HL-60 (cell line): ENCODE data around the gene TMEM131L.
"Not testable (repeated sequence)": the region's sequence is repeated elsewhere in the genome, so short reads cannot be mapped to it uniquely, and the experiment has no call there.

Experiments
- DNase-seq, 2 experiments: peaks; one replicate each; pipeline ENCODE4 v3.0.0-alpha.2; 2010 to 2020; ENCODE audit warnings: low read depth in 1 of 2, low spot score in 1 of 2
- H3K27ac ChIP-seq: fragments of 250-450 bp; sonication (Bioruptor Pico); replicated peaks from 2 replicates; pipeline ENCODE4 v1.5.1; 2020; ENCODE audit warnings: mild to moderate bottlenecking, moderate library complexity
- H3K27me3 ChIP-seq: fragments of 250-450 bp; sonication (Bioruptor Pico); 2 replicates; pipeline ENCODE4 v1.5.1; 2021; ENCODE audit warnings: mild to moderate bottlenecking, moderate library complexity; ENCODE audit not compliant: insufficient read depth, poor library complexity, severe bottlenecking
- H3K4me3 ChIP-seq: replicated peaks from 2 replicates; pipeline ENCODE4 v1.5.1; 2011; ENCODE audit warnings: mild to moderate bottlenecking, control low read depth, low read length; ENCODE audit not compliant: insufficient read depth
- GABPA ChIP-seq: IDR thresholded peaks from 2 replicates; pipeline ENCODE4 v1.6.1; 2012; ENCODE audit warnings: low read depth
- POLR2AphosphoS5 ChIP-seq: IDR thresholded peaks from 2 replicates; pipeline ENCODE4 v1.6.1; 2012; ENCODE audit warnings: low read depth
- SPI1 ChIP-seq: IDR thresholded peaks from 2 replicates; pipeline ENCODE4 v1.6.1; 2012; ENCODE audit warnings: low read depth, mild to moderate bottlenecking, borderline replicate concordance
- TF ChIP-seq, protein P1 (sequence below): IDR thresholded peaks from one replicate; pipeline ENCODE4 v1.5.1; 2011; ENCODE audit warnings: low read length, control low read depth, inconsistent platforms; ENCODE audit not compliant: insufficient read depth
- TF ChIP-seq, protein P2 (sequence below): IDR thresholded peaks from 2 replicates; pipeline ENCODE4 v1.6.1; 2012; ENCODE audit warnings: low read depth; ENCODE audit not compliant: insufficient replicate concordance

Gene TMEM131L

DNA sequence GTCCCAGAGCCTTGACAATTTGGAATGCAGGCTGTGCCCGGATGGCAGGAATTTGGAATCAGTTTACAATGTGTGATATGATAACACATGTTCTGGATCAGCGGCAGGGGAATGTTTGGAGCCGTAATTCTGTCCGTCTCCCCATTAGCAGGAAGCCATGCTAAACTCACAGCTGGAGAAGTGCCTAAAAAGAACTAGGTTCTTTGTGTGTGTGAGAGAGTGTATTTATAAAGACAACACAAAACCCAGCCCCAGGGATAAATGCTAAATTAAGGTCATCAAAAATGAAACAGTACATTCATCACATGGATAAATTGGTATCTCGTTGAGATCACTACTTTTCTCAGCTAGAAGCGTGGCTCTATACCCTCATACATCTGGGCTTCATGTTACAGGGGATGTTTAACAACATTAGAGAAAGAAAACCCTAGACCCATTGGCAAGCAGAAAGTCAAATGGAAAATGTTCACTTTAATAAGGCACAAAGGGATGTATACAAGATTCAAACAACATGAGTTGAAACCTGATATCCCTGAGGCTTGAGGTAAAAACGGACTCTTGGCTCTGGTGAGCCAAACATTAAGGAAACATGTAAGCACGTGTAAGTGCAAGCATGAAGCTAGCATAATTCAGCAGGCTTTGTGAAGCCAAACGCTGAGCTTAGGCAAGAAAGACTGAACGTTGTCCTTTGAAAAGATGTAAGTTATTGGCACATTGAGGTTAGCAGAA, 18.0 kb upstream of the TMEM131L start:
- H3K4me3 ChIP-seq, result no peak overlapping the region
- DNase-seq, result no peak
- H3K27me3 ChIP-seq, result no peaks in the 10 kb centered on the region
- TF ChIP-seq, protein P1, sequence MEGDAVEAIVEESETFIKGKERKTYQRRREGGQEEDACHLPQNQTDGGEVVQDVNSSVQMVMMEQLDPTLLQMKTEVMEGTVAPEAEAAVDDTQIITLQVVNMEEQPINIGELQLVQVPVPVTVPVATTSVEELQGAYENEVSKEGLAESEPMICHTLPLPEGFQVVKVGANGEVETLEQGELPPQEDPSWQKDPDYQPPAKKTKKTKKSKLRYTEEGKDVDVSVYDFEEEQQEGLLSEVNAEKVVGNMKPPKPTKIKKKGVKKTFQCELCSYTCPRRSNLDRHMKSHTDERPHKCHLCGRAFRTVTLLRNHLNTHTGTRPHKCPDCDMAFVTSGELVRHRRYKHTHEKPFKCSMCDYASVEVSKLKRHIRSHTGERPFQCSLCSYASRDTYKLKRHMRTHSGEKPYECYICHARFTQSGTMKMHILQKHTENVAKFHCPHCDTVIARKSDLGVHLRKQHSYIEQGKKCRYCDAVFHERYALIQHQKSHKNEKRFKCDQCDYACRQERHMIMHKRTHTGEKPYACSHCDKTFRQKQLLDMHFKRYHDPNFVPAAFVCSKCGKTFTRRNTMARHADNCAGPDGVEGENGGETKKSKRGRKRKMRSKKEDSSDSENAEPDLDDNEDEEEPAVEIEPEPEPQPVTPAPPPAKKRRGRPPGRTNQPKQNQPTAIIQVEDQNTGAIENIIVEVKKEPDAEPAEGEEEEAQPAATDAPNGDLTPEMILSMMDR, result no peak
- TF ChIP-seq, protein P2, sequence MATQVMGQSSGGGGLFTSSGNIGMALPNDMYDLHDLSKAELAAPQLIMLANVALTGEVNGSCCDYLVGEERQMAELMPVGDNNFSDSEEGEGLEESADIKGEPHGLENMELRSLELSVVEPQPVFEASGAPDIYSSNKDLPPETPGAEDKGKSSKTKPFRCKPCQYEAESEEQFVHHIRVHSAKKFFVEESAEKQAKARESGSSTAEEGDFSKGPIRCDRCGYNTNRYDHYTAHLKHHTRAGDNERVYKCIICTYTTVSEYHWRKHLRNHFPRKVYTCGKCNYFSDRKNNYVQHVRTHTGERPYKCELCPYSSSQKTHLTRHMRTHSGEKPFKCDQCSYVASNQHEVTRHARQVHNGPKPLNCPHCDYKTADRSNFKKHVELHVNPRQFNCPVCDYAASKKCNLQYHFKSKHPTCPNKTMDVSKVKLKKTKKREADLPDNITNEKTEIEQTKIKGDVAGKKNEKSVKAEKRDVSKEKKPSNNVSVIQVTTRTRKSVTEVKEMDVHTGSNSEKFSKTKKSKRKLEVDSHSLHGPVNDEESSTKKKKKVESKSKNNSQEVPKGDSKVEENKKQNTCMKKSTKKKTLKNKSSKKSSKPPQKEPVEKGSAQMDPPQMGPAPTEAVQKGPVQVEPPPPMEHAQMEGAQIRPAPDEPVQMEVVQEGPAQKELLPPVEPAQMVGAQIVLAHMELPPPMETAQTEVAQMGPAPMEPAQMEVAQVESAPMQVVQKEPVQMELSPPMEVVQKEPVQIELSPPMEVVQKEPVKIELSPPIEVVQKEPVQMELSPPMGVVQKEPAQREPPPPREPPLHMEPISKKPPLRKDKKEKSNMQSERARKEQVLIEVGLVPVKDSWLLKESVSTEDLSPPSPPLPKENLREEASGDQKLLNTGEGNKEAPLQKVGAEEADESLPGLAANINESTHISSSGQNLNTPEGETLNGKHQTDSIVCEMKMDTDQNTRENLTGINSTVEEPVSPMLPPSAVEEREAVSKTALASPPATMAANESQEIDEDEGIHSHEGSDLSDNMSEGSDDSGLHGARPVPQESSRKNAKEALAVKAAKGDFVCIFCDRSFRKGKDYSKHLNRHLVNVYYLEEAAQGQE, result no peak
- no peak for TF ChIP-seq GABPA
- TF ChIP-seq POLR2AphosphoS5, result no peak
- TF ChIP-seq SPI1, result no peak
- H3K27ac ChIP-seq, result no peak overlapping the region

DNA sequence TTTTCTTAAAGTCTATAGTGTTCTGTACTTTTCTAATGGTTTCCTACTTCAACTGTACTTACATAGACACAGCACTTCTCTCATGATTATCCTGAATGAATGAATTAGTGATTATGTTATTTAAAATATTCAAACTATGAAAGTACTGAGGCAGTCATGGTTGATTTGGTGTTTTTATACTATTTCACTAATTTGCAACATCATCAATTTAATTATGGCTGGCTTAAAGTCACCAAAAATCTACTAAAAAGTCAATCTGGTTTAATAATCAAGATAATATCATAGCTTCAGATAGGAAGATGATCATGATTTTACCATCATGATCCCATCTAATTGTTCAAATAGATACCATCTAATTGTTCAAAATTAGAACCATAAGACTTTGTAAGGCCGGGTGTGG, 16.8 kb upstream of the TMEM131L start:
- DNase-seq, result no peak
- Histone ChIP-seq H3K27me3 (no peaks in the 10 kb centered on the region), H3K27ac (peak overlapping the region; percentile 42), H3K4me3 (no peak overlapping the region)
- TF ChIP-seq, protein P1, result no peak

DNA sequence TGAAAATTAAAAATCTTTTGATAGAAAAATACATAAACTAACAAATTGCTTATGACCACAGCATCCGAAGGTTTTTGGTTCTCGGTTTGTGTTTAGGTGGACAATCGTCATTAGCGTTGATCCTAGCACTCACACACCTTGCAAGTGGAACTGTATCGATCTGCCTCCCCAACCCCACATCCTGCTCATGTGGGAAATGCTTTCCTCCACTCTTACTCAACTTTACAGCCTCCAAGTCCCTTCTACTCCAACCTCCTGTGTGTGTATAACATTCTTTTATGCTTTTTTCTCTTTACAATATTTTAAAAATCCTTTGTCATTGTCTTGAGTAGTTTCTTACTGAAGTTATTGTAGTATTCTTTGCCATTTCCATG, 15.6 kb upstream of the TMEM131L start:
- no peaks in the 10 kb centered on the region for H3K27me3 ChIP-seq
- TF ChIP-seq SPI1 (no peak), GABPA (no peak), POLR2AphosphoS5 (no peak)
- TF ChIP-seq, protein P1, result no peak
- TF ChIP-seq, protein P2, result no peak
- H3K4me3 ChIP-seq, result no peak overlapping the region
- H3K27ac ChIP-seq, result peak overlapping the region; percentile 42
- DNase-seq, result no peak

DNA sequence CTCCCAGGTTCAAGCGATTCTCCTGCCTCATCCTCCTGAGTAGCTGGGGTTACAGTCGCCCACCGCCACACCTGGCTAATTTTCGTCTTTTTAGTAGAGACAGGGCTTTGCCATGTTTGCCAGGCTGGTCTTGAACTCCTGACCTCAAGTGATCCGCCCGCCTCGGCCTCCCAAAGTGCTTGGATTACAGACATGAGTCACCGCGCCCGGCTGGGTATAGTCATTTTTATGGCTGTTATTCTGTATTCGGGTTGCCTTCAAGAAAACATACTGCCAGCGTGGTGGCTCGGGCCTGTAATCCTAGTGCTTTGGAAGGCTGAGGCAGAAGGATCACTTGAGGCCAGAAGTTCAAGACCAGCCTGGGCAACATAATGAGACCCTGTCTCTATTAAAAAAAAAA, 15.0 kb upstream of the TMEM131L start:
- not testable (repeated sequence) for H3K4me3 ChIP-seq, H3K27me3 ChIP-seq, DNase-seq
- peak overlapping the region; percentile 42 for H3K27ac ChIP-seq
